ENCODE results near the gene TGIF1. TPM values are rescaled to one million over a fixed set of nuclear protein-coding genes. Genes with fewer than 3 reads are reported as not detected.

TGIF1 gene
- total RNA-seq, 2 experiments from 2014 or later: 8.2 to 8.7 TPM

Other genes with a start within 250 kb of the TGIF1 start
- 1 to 10 TPM; 1.3 to 1.5 TPM for gene MYOM1, start 230.2 kb upstream of the TGIF1 start, total RNA-seq
- gene MYL12A, start 202.4 kb upstream of the TGIF1 start, total RNA-seq: 100 to 1,000 TPM; 858 to 901 TPM
- gene MYL12B, start 188.0 kb upstream of the TGIF1 start, total RNA-seq: 100 to 1,000 TPM; 402 to 404 TPM

Measured in activated CD8-positive, alpha-beta T cell treated with anti-CD3 and anti-CD28 coated beads, Interleukin-2, amount 10 ng/mL, durations not matched to agents 7 days and 5 days (primary cell).